RWPE2 (cell line): ENCODE data around the gene GMEB1.
"Not testable (repeated sequence)": the region's sequence is repeated elsewhere in the genome, so short reads cannot be mapped to it uniquely, and the experiment has no call there.

Source experiments
- ATAC-seq: fragments of 200-7000 bp; cut with Tn5 transposase; 3 replicates; pipeline ENCODE4 v1.9.1; 2021; ENCODE audit warnings: low read depth
- DNase-seq: peaks from one replicate; pipeline ENCODE4 v3.0.0-alpha.2; 2020; ENCODE audit warnings: low spot score
- H3K27ac ChIP-seq: fragments of 450-650 bp; 2 replicates; pipeline ENCODE4 v1.5.1; 2017; ENCODE audit warnings: mild to moderate bottlenecking; ENCODE audit not compliant: poor library complexity, severe bottlenecking
- H3K27me3 ChIP-seq: fragments of 250-450 bp; sonication (Bioruptor Pico); 2 replicates; pipeline ENCODE4 v1.5.1; 2021; ENCODE audit warnings: mild to moderate bottlenecking, moderate library complexity; ENCODE audit not compliant: insufficient read depth, poor library complexity, severe bottlenecking
- H3K36me3 ChIP-seq: fragments of 250-450 bp; sonication (Bioruptor Pico); 2 replicates; pipeline ENCODE4 v1.5.1; 2020; ENCODE audit warnings: low read depth, mild to moderate bottlenecking, moderate library complexity
- H3K4me1 ChIP-seq: fragments of 250-450 bp; sonication (Bioruptor Pico); 2 replicates; pipeline ENCODE4 v1.5.1; 2021; ENCODE audit warnings: mild to moderate bottlenecking, moderate library complexity; ENCODE audit not compliant: insufficient read depth, poor library complexity, severe bottlenecking
- H3K4me3 ChIP-seq: fragments of 250-450 bp; sonication (Bioruptor Pico); 2 replicates; pipeline ENCODE4 v1.5.1; 2021; ENCODE audit warnings: mild to moderate bottlenecking, moderate library complexity; ENCODE audit not compliant: severe bottlenecking
- H3K9me3 ChIP-seq: fragments of 250-450 bp; sonication (Bioruptor Pico); 2 replicates; pipeline ENCODE4 v1.5.1; 2021; ENCODE audit warnings: mild to moderate bottlenecking, moderate library complexity; ENCODE audit not compliant: severe bottlenecking
- CTCF ChIP-seq: fragments of 450-650 bp; IDR thresholded peaks from one replicate; pipeline ENCODE4 v1.5.1; 2017; ENCODE audit warnings: mild to moderate bottlenecking, moderate library complexity; ENCODE audit not compliant: poor library complexity, severe bottlenecking

Gene GMEB1

DNA sequence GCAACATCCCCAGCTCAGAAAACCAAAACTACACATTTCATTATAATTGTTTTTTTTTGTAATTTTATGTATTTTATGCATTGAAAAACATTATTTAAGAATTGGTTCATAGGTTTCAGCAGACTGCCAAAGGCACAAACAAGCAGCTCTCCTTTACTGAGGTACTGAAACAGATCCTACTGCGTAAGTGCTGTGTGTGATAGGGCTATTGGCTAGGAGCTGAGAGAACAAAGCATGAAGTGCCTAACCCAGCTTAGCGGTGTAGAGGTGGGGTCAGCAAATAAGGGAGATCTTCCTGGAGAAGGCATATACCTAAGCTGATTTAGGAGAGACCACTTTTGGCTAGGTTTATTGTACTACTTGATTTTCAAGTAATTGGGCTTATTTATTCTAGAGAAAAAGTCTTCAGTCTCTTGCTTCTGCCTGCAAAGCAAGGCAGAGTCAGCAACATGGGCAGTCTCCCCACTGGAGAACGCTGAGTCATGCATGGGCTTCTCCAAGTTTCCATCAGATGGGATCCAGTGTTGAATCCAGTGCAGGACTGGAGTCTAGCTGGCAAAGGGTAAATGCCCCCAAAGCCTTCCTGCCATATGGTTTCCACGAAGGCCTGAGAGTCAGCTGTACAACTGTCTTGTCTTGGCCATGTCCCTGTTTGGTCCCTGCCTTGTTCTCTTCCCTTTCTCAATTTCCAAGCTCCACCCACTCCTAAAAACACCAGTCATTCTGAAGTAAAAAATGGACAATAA is 50.2 kb downstream of the GMEB1 start:
- no peak for TF ChIP-seq CTCF
- DNase-seq: no peak
- peak; percentile 27; the same call in 1 of the 3 replicates for ATAC-seq
- Histone ChIP-seq H3K27me3 (no peaks in the 10 kb centered on the region), H3K4me1 (no peaks in the 10 kb centered on the region), H3K27ac (no peak overlapping the region), H3K4me3 (no peak overlapping the region), H3K36me3 (peaks cover 4% of the 10 kb centered on the region; the same call in 1 of the 2 replicates), H3K9me3 (no peaks in the 10 kb centered on the region)

DNA sequence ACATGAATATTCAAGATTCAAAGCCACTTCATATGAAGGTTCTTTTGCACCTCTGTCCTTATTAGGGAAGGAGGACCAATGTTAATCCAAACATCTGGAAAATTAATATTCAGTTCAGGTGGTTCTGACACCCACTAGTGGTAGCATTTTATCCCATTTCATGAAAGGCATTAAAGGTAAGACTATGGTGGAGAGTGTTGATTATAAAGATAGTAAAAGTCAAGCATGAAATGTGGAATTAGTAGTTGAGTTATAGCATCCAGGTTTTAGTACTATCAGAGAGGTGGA is 50.7 kb downstream of the GMEB1 start:
- Histone ChIP-seq H3K9me3 (no peaks in the 10 kb centered on the region), H3K4me1 (no peaks in the 10 kb centered on the region), H3K27ac (no peak overlapping the region), H3K36me3 (peaks cover 4% of the 10 kb centered on the region; the same call in 1 of the 2 replicates), H3K27me3 (no peaks in the 10 kb centered on the region), H3K4me3 (no peak overlapping the region)
- DNase-seq: no peak
- no peak for TF ChIP-seq CTCF
- ATAC-seq: no peak

- Histone ChIP-seq H3K9me3 (no peaks in the 10 kb centered on the region), H3K36me3 (no peaks in the 10 kb centered on the region), H3K27ac (no peak overlapping the region), H3K27me3 (no peaks in the 10 kb centered on the region), H3K4me1 (no peaks in the 10 kb centered on the region), H3K4me3 (no peak overlapping the region)
- ATAC-seq (no peak; the same call in 2 of the 3 replicates), DNase-seq (no peak)
- TF ChIP-seq CTCF: no peak
Measured at GRCh38 chr1:28720376-28720775, 51.8 kb downstream of the GMEB1 start.

DNA sequence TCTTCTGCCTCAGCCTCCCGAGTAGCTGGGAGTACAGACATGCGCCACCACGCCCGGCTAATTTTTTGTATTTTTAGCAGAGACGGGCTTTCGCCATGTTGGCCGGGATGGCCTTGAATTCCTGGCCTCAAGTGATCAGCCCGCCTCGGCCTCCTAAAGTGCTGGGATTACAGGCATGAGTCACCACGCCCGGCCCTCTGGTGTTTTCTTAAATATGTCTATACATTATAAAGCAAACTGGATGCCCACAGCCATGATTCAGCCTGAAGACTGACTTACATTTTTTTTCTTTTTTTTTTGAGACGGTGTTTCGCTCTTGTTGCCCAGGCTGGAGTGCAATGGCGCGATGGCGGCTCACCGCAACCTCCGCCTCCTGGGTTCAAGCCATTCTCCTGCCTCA is 53.3 kb downstream of the GMEB1 start:
- not testable (repeated sequence) for H3K4me1 ChIP-seq, H3K9me3 ChIP-seq, H3K27me3 ChIP-seq, H3K36me3 ChIP-seq, H3K4me3 ChIP-seq, H3K27ac ChIP-seq, DNase-seq
- peak; percentile 40; the same call in 1 of the 3 replicates for ATAC-seq

- not testable (repeated sequence) for H3K4me1 ChIP-seq, ATAC-seq, H3K4me3 ChIP-seq, DNase-seq, H3K27me3 ChIP-seq, H3K9me3 ChIP-seq, H3K27ac ChIP-seq, H3K36me3 ChIP-seq
Measured at GRCh38 chr1:28725365-28725764, 56.8 kb downstream of the GMEB1 start.

GRCh38 chr1:28735961-28736449 is 67.4 kb downstream of the GMEB1 start:
- Histone ChIP-seq H3K36me3 (peaks cover 33% of the 10 kb centered on the region), H3K4me1 (peaks cover 22% of the 10 kb centered on the region), H3K27me3 (no peaks in the 10 kb centered on the region), H3K9me3 (no peaks in the 10 kb centered on the region), H3K4me3 (peak overlapping the region; percentile 87), H3K27ac (peak overlapping the region; percentile 80)
- ATAC-seq (no peak), DNase-seq (no peak)
- TF ChIP-seq CTCF: no peak
